HG02943 (cell line): ENCODE measurements around the gene PLK2.

Source experiments
- ATAC-seq: cut with Tn5 transposase; IDR thresholded peaks from one replicate; pipeline ENCODE4 v1.9.1; 2021; ENCODE audit warnings: mild to moderate bottlenecking, low read depth, moderate library complexity; ENCODE audit not compliant: unreplicated experiment

PLK2 gene

DNA sequence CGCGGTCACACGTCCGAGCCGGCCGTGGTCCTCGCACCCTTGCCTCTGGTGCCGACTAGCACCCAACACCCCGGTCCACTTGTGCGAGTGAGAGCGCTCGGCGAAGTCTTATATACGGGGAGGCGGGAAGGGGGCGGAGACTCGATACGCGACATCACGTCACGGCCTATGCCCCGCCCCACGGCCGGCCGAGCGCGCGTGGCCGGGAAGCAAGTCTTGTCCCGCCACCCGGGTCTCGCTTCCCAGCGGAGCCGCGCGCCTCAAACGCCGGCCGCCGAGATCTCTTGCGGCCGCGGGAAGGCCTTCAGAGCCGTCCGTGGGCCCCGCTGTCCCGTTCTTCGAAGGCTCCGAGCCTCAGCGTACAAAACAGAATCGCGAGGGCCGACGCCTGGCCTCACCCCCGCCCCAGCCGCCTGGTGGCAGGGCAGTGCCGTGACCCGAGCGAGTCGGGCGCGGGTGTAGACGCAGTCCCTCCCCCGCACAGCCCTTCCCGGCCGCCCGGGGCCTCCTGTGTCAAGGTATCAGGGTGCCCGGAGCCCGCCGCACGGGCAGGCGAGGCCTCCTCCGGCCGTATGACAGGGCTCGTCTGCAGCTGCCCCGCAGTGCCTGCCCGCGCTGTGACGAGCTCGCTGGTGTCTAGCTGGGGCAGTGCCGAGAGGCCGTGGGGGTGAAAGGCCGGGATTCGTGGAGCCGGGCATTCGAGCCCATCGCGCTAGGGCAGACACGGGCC is at the start of gene PLK2:
PLK2 (minus strand) TSS at position 85 of the 730 bp plus-strand sequence. CDS start 127 bp downstream, outside the sequence.
- ATAC-seq, result peak; percentile 75

DNA sequence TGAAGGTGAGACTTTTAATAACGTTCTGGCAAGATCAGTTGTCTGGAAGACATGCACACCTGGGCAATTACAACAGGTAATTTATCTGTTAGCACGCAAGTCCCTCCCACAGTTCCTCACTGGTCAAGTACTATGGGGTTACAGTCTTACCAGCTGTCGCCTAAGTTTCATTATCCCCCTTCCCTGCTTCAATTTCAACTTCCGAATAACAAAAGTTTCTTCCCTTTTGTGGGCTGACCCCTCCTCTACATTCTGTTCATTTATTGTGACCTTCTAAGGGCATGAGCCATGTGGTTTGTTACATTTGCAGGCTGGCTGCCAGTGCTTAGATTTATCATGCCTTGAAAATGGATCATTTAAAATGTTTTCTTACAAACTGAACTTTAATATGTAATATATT is 47.8 kb upstream of the PLK2 start:
- ATAC-seq, result no peak

DNA sequence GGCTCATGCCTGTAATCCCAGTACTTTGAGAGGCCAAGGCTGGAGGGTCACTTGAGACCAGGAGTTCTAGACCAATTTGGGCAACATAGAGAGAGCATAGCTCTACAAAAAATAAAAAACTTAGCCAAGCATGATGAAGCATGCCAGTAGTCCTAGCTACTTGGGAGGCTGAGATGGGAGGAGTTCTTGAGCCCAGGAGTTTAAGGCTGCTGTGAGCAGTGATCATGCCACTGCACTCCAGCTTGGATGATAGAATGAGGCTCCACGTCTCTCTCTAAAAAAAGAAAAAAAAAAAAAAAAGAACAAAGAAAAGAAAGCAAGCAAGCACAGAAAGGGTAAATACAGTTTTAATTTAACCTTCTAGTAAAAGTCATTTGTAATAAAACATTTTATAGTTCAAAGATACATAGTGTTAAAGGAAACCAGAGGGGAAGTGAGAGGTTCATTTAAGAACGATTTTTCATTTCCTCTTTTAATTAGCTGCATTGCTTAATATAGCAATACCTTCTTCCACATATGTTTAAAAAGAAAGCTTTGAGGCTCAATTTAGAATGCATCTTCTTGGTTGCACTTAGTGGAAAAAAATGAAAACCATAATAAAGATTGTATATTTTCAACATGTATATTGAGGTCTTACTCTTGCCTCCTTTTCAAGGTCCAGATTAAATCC is 46.2 kb upstream of the PLK2 start:
- no peak for ATAC-seq

DNA sequence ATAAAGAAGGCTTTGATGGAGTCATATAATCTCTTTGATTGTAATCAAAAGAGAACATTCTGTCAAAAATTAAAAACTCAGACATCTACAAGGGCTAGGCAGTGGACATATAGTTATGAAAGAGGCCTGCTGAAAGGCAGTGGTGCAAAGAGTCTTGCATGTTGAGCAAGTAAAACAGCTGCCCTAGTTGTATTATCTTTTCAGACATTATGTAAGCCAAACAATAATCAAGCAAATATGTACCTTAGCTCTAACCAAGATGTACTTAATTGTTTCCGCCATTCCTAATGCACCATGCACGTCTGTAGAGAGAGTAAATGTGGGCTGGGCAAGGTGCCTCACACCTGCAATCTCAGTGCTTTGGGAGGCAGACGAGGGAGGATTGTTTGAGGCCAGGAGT is 45.6 kb upstream of the PLK2 start:
- no peak for ATAC-seq

DNA sequence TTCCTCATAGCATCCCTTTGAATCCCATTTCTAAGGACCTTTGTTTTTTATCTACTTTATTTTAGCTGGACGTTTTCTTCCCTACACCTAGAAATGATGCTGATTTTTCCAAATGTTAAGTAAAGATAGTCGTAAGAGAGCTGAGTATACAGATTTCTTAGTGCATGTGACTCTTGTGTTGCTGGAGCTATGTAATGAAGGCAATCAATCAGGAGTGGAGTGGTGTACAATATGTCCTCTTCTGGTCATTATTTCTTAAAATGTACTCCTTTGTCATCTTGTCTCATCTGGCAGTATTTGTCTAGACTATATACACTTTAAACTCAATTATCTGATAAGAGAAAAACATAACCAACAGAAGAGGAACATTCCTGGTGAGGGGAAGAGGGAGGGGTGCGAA is 44.9 kb upstream of the PLK2 start:
- ATAC-seq, result no peak

DNA sequence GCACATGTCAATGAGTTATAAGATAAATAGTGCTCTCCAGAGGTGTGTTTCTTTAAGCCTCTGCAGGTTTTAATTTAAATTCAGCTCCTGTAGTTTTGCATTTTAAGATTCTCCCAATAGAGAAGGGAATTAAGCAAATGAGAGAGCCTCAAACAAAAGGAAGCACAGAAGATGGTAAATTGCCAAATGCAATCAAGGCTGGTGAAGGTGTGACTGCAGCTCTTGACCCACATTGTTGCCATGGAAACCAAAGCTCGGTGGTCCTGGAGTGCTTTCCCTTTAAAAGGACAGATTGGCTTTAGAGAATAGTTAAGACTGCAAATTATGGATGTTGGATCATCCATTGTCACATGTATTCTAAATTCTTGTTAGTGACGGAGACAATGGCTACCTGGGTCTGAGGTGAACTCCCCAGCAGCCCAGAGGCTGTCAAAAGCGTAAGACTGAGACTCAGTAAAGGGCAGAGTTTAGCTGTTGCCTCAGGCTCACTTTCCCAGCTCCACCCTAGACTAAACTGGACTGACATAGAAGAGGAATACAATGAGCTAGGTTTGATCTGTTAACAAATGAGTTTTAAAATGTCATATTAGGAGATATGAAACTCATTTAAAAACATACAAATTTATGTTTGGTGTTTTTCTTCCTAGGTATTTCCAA is 43.6 kb upstream of the PLK2 start:
- ATAC-seq, result no peak

DNA sequence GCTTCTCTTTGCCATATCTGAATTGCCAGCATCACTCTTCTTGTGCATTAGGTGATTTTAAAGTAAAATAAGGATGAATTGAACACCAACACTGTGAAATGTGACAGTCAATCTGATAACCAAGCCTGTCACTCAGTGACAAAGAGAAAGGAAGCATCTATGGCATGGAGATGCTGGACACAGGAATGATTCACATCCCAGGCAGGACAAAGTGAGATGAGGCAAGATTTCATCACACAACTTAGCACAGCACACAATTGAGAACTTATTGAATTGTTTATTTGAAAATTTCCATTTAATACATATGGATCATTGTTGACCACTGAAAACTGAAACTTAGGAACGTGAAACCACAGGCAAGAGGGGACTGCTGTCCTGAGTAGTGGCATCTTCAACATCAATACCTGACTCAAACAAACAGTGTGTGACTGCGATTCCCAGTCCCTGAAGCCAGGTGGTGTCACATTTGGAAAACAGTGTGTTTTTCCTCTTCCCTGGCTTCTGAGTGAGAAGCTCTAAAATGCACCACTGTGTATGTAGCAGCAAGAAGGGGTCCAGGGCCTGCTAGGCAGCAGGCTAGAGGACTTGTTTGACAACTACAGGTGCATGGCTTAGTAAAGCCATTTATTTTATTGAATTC is 42.0 kb upstream of the PLK2 start:
- ATAC-seq, result no peak

DNA sequence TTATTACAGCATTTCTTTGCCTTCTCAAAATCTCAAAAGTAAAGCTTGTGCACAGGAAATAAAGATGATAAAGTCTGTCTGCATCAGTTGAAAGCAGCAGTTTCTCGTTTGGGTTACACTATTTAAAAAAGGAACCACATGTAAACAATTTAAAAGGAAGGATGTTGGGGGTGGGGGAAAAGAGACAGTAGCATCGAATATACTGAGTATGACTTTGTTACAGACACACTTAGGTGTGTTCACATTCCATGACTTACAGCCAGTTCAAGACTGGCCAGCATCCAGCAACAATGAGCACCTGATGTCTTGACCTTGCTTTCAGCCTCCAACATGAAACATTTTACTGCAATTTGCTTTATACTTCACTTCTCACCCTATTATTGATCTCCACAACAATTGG is 40.1 kb upstream of the PLK2 start:
- ATAC-seq, result no peak

DNA sequence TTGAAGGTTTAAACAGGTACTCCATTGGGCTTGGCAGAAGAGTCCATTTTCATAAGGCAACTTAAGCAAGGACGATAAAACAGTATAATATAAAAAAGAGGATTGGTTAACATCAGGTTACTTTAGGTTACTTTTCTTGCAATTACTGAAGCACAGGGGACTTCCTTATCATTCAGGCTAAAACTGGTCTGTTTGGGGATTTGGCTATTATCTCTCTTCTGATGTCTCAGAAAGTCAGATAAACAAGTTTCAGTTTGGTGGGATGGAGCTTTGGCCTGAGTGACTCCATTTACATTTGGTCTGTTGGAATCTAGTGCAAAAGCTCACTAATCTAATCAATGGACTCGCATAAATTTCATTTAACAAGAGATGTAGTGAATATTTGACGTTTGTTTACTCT is 39.3 kb upstream of the PLK2 start:
- no peak for ATAC-seq

DNA sequence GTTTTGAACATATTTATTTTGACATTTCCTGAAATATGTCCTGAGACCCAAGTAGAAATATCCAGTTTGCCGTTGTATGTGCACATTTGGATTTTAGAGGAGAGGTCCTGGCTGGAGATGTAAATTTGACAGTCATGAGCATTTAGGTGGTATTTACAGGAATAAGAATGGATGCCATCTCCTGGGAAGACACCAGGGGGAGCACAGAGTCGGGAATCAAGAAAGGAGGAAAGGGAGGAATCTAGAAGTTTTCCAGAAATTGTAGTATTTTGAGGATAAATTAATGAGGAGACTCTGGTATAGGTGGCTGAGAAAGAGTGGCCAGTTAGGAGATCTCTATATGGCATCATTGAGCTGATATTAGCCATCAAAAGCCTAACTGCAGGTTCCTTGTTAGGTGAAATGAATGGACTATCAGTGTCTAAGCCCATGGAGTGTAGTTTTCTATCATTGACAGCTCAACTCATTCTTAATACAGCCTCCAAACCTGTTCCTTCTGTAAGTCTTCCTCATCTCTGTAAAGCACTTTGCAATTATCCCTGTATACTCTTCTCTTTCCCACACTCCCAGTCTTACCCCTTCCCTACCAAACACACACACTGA is 38.6 kb upstream of the PLK2 start:
- no peak for ATAC-seq

DNA sequence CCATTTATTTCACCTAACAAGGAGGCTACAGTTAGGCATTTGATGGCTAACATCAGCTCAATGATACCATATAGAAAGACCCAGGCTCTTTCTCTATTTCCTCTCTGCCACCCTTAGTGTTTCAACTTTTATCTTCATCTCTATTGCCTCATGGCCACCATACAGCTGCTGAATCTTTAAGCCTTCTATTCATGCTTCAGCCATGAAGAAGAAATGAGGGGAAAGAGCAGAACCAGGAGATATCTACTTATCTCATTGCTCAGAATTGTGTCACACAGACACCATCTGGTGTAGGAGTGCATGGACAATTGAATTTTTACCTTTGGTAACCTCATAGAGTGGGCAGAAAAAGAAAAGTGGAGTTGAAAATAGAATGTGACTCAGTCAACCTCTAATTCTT is 38.0 kb upstream of the PLK2 start:
- no peak for ATAC-seq

DNA sequence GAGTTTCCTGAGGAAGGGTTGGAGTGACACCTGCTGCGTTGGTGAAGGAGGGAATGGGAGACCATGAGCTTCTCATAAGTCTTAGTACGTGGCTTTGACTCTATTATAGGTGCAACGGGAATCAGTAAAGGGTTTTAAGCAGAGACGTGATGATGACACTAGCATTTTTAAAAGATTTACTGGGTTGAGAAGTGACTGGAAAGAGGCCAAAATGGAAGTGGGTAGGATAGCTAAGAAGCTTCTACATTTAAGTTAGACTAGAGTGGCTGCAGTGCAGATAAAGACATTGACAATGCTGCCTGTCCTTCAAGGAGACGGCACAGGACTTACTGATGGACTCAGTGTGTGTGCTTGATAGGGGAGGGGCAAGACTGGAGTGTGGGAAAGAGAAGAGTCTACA is 37.5 kb upstream of the PLK2 start:
- ATAC-seq, result no peak

DNA sequence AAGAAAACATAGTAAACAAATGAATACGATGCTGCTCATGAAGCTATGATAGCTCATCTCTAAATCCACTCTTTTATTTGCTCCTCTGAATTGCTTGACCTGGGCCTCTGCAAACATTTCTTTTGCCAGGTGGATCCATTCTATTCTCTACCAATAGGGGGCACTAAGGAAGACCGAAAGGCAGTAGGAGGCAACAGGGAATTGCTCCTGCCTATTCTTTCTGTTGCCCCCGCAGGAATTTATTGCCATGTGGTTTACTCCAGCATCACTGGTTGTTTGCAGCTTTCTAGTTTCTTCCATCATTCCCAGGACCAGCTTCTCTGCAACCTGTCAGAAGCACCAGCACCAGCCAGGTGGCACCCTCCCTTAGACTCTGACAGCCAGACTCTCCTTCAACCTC is 36.6 kb upstream of the PLK2 start:
- no peak for ATAC-seq

DNA sequence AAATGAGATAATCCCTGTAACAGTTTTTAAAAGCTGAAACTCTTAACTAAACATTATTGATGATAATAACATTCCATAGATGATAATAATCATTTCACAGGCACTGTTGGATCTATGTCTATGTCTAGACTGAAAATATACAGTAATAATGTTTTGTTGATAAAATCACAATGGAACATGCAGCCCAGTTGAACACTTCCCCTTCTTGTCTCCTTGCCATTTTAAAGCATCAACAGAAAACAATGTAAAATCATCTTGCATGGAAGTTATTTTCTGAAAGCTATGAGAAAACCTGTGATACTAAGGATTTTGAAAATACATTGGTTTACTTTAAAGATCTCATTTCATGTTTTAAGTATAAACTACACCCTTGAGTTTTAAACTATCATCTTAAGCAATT is 33.3 kb upstream of the PLK2 start:
- no peak for ATAC-seq

DNA sequence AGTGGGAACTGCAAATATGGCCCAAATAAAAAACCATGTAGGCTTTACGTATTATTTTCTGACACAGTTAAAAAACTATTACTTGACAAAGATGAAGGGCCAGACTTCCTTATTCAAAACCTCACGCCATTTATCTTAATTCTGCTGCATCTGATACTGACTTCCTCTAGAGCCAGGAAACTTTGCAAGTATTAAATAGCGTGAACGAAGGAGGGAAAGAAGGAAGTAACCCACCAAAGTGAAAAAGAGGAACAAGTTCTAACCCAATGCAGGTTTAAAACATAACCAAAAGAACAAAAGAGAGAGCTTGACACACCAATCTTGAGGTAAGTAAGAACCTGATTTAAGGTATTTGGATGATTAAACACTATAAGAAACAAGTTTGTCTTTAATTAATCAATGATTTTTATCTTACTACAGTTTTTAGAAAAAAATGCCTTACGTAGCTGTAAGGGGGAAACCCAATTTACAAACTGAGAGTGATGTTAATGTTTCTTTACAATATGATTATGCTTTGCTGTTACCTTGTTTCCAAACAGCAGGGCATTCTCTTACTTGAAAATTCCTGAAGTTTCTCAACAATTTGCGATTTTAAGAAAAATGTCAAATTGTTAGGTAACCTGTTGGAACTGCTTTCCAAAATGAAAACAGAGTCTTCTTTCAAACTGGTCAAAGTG is 31.5 kb upstream of the PLK2 start, which contains the start of gene GAPT:
GAPT (plus strand) TSS at position 220 of the 677 bp plus-strand sequence. CDS start 3,102 bp downstream, outside the sequence.
- ATAC-seq, result peak; percentile 78

DNA sequence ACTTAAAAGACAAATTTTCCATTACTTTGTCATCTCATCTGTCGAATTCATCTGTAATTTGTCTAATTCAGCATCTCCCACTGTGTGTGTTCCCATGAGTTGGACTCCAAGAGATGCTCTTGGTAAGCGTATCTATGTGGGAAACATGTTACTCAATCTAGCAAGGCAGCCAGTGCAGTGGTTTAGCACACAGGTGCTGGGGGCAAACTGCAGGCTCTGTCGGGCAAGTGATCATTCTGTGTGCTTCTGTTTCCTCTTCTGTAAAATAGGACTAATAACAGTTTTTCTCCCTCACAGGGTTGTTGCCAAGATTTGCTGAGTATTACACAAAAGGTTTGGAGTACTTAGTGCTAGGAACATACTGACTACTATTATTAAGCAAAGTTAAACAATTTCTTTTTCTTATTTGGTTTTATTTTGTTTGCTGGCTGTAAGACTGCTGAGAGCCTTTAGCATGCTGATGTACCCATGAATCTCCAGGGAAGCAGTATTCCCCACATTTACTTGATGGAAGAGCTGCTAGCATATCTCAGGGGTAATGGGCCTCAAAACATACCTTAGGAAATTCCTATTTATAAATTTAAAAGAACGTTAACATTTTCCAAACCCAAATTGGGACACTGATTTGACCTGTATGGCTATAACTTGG is 30.6 kb upstream of the PLK2 start:
- no peak for ATAC-seq

DNA sequence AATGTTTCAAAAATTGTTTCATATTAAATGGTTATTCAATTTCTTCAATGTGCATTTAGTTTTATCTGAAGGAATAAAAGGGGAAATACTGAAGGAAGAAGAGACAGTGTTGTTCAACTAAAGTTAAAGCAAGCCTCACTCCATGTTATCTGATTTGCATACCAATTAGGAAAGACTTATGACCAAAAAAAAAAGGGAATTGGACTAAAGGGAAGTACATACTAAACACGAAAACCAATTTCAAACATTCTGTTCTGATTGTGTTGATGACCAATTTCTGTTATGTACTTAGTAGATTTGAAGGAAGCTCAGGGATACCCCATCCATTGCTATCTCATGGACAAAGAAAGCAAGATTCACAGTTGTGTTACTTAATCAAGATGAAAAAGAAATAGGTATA is 26.4 kb upstream of the PLK2 start:
- ATAC-seq, result no peak

DNA sequence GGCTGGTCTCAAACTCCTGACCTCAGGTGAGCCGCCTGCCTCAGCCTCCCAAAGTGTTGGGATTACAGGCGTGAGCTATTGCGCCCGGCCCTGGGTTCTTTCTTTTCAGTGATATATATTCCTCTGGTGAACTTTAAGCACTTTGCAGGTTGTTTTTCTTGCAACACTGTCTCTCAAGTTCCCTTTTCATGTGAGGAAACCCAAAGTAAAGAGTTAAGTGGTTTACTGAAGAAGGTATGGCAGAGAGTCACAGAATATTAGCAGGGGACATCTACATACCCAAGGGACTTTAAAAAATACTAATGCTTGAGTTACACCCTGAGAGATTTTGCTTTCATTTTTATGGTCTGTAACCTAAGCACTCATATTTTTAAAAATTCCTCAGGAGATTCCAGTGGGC is 24.6 kb upstream of the PLK2 start:
- ATAC-seq, result no peak

DNA sequence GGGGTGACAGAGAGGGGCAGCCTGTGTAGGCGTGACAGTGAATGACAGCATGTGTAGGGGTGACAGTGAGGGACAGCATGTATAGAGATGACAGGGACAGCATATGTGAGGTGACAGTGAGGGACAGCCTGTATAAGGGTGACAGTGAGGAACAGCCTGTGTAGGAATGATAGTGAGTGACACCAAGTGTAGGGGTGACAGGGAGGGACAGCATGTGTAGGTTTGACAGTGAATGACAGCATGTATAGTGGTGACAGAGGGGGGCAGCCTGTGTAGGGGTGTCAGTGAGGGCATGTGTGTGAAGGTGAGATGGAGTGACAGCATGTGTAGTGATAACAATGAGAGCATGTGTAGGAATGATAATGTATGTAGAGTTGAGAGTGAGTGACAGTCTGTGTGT is 22.6 kb upstream of the PLK2 start:
- ATAC-seq, result no peak

DNA sequence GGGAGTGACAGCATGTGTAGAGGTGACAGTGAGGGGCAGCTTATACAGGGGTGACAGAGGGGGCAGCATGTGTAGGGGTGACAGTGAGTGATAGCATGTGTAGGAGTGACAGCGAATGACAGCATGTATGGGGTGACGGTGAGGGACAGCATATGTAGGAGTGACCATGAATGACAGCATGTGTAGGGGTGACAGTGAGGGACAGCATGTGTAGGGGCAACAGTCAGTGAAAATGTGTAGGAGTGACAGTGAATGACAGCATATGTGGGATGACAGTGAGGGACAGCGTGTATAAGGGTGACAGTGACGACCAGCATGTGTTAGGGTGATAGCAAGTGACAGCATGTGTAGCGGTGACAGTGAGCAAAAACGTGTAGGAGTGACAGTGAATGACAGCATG is 21.9 kb upstream of the PLK2 start:
- ATAC-seq, result no peak
